Stimulated activated effector memory CD8-positive, alpha-beta T cell treated with anti-CD3 and anti-CD28 coated beads, Interleukin-12 subunit alpha, Interleukin-12 subunit beta, amount 100 ng/mL, for 72 hours (primary cell): ENCODE data around the gene DTX2.
"Not testable (repeated sequence)": the region's sequence is repeated elsewhere in the genome, so short reads cannot be mapped to it uniquely, and the experiment has no call there.

Source experiments
- ATAC-seq: fragments of 150-1000 bp; cut with Tn5 transposase; 2 replicates; pipeline ENCODE4 v1.10.0; 2021
- DNase-seq, 2 donors: peaks; one replicate each; pipeline ENCODE4 v3.0.0; 2021 to 2022; ENCODE audit warnings: low spot score in 2 of 2
- H3K27ac Mint-ChIP-seq: one replicate; pipeline ENCODE4 v1.8.0; 2022; ENCODE audit warnings: mild to moderate bottlenecking, mixed read lengths
- H3K36me3 Mint-ChIP-seq: one replicate; pipeline ENCODE4 v1.8.0; 2022; ENCODE audit warnings: mild to moderate bottlenecking, mixed read lengths
- H3K4me1 Mint-ChIP-seq: one replicate; pipeline ENCODE4 v1.8.0; 2022; ENCODE audit warnings: mixed read lengths
- H3K4me3 Mint-ChIP-seq: one replicate; pipeline ENCODE4 v1.8.0; 2022; ENCODE audit warnings: mild to moderate bottlenecking, mixed read lengths
- H3K9me3 Mint-ChIP-seq: one replicate; pipeline ENCODE4 v1.8.0; 2022; ENCODE audit warnings: mixed read lengths

DTX2 gene

GRCh38 chr7:76437873-76438272 lies 23.6 kb upstream of the DTX2 start:
- not testable (repeated sequence) for H3K27ac Mint-ChIP-seq, H3K4me3 Mint-ChIP-seq, H3K4me1 Mint-ChIP-seq, H3K9me3 Mint-ChIP-seq
- DNase-seq (peak in 1 of 2 donors; percentile 72), ATAC-seq (peak; percentile 68)
- peaks cover 14% of the 10 kb centered on the region for H3K36me3 Mint-ChIP-seq

- peaks cover 14% of the 10 kb centered on the region for H3K36me3 Mint-ChIP-seq
- not testable (repeated sequence) for H3K27ac Mint-ChIP-seq, H3K4me1 Mint-ChIP-seq, H3K4me3 Mint-ChIP-seq, H3K9me3 Mint-ChIP-seq, ATAC-seq, DNase-seq
Observed at GRCh38 chr7:76439120-76439888, 22.2 kb upstream of the DTX2 start.

DNA sequence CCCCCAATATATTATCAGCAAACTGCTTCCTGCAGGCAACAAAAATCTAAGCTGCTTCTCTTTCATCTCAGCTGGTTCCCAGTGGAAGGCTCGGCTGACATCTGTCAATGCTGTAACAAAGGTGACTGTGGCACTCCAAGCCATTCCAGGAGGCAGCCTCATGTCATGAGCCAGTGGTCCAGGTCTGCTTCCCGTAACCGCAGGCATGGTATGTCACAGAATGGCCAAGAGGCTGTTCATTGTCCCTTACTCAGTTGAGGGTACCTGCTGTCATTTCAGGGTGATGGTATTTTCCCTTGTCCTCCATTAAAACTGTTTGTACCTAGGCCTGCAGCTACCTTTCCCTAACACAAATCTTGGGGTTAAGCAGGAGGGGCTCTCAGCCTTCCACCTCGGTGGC lies 21.1 kb upstream of the DTX2 start:
- not testable (repeated sequence) for H3K4me1 Mint-ChIP-seq, ATAC-seq, H3K36me3 Mint-ChIP-seq, H3K4me3 Mint-ChIP-seq, H3K9me3 Mint-ChIP-seq, DNase-seq, H3K27ac Mint-ChIP-seq

GRCh38 chr7:76441792-76442191 lies 19.7 kb upstream of the DTX2 start:
- H3K9me3 Mint-ChIP-seq, DNase-seq, H3K4me1 Mint-ChIP-seq, H3K27ac Mint-ChIP-seq, H3K4me3 Mint-ChIP-seq, H3K36me3 Mint-ChIP-seq: not testable (repeated sequence)
- ATAC-seq = peak; percentile 71

DNA sequence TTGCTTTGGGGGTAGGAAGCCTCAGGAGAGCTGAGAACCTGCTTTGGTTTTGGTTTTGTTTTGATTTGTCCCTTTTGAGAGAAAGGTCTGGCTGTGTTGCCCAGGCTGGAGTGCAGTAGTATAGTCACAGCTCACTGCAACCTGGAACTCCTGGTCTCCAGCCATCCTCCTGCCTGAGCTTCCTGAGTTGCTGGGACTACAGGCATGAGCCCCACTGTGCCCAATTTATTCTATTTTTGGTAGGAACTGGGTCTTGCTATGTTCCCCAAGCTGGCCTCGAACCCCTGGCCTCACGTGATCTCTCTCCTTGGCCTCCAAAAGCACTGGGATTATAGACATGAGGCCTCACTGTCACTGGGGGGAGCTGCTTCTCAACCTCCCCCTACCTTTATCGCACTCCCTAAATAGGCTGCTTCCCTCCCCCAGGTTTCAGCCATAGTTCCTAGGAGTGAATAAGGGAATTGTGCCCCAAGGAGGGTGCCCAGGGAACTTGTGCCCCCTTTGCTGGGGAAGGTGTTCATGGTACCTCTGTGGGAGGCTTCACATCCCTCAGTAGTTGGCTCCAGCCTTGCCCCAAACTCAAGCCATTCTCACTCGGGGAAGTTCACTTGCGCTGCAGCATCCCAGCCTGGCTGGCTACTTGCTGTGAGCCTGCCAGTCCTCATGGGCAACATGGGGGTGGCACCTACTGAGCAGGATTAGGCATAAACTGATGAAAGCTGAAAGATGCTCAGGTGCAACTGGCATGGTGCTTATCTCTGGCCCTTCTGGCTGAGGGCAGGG lies 18.7 kb upstream of the DTX2 start:
- DNase-seq, H3K4me3 Mint-ChIP-seq, ATAC-seq, H3K9me3 Mint-ChIP-seq, H3K27ac Mint-ChIP-seq, H3K4me1 Mint-ChIP-seq, H3K36me3 Mint-ChIP-seq: not testable (repeated sequence)

GRCh38 chr7:76443846-76444245 lies 17.7 kb upstream of the DTX2 start:
- DNase-seq, H3K36me3 Mint-ChIP-seq, H3K4me3 Mint-ChIP-seq, H3K4me1 Mint-ChIP-seq, H3K27ac Mint-ChIP-seq, H3K9me3 Mint-ChIP-seq: not testable (repeated sequence)
- peak; percentile 58 for ATAC-seq

- DNase-seq, H3K4me1 Mint-ChIP-seq, H3K27ac Mint-ChIP-seq: not testable (repeated sequence)
Observed at GRCh38 chr7:76445577-76446008, 15.9 kb upstream of the DTX2 start.

GRCh38 chr7:76457017-76457416 lies 4.5 kb upstream of the DTX2 start:
- not testable (repeated sequence) for H3K4me1 Mint-ChIP-seq, H3K4me3 Mint-ChIP-seq, H3K9me3 Mint-ChIP-seq, DNase-seq, H3K27ac Mint-ChIP-seq, H3K36me3 Mint-ChIP-seq, ATAC-seq

More at GRCh38 chr7:76445577-76446008, 15.9 kb upstream of the DTX2 start:
- not testable (repeated sequence) for H3K4me3 Mint-ChIP-seq, H3K36me3 Mint-ChIP-seq, H3K9me3 Mint-ChIP-seq
- peak; percentile 87 for ATAC-seq

GRCh38 chr7:76458504-76458903 lies 3.0 kb upstream of the DTX2 start:
- not testable (repeated sequence) for ATAC-seq, H3K36me3 Mint-ChIP-seq, H3K4me3 Mint-ChIP-seq, H3K9me3 Mint-ChIP-seq, H3K27ac Mint-ChIP-seq, H3K4me1 Mint-ChIP-seq, DNase-seq

DNA sequence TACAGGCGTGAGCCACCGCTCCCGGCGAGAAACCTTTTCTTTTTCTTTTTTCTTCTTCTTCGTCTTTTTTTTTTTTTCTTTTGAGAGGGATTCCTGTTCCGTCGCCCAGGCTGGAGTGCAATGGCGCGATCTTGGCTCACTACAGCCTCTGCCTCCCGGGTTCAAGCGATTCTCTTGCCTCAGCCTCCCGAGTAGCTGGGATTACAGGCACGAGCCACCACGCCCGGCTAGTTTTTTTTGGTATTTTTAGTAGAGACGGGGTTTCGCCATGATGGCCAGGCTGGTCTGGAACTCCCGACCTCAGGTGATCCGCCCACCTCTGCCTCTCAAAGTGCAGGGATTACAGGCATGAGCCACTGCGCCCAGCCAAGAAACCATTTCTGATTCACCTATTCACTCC lies 742 bp upstream of the DTX2 start:
- H3K27ac Mint-ChIP-seq, H3K4me3 Mint-ChIP-seq, H3K36me3 Mint-ChIP-seq, H3K9me3 Mint-ChIP-seq, ATAC-seq, DNase-seq, H3K4me1 Mint-ChIP-seq: not testable (repeated sequence)

DNA sequence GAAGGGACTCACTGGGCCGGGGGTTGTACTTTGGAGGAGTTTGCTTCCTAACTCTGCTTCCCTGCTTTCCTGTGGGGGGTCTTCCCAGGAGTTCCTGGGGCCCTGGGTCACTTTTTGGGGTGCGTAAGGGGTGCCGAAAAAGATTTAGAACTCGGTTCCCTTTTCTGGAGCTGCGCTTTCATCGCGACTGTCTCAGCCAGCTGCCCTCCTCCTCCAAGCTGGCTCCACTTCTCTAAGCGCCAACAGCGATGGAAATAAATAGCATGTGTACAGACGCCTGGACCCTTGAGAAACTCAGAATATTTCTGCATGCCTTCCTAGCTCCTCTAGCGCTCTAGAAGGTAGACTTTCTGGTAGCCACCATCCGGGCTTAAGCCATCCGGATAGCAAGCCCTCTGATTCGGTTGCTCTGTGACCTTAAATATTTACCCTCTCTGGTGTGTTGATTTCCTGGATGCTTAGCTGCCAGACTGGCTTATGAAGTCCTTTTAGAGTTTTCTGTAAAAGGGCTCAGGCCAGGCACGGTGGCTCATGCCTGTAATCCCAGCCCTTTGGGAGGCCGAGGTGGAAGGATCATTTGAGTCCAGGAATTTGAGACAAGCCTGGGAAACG lies 868 bp downstream of the DTX2 start:
- not testable (repeated sequence) for ATAC-seq

DNA sequence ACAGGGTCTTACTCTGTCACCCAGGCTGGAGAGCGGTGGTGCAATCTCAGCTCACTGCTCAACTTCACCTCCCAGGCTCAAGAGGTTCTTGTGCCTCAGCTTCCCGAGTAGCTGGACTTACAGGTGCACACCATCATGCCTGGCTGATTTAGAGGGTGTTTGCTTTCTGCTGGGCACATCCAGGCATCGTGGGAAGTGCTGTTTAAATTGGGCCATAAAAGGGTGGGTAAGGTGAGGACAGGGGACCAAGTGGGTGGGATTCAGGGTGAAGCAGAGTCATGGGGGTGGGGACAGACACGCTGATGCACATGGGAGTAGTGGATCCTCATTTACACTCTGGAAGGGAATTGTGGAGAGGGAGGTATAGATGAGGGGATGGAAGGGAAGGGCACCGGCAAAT lies 3.5 kb downstream of the DTX2 start:
- H3K4me1 Mint-ChIP-seq, H3K4me3 Mint-ChIP-seq, H3K9me3 Mint-ChIP-seq: not testable (repeated sequence)

More for the DNA sequence above, 868 bp downstream of the DTX2 start:
- not testable (repeated sequence) for H3K9me3 Mint-ChIP-seq, H3K4me3 Mint-ChIP-seq, H3K27ac Mint-ChIP-seq, H3K4me1 Mint-ChIP-seq, DNase-seq, H3K36me3 Mint-ChIP-seq

DNA sequence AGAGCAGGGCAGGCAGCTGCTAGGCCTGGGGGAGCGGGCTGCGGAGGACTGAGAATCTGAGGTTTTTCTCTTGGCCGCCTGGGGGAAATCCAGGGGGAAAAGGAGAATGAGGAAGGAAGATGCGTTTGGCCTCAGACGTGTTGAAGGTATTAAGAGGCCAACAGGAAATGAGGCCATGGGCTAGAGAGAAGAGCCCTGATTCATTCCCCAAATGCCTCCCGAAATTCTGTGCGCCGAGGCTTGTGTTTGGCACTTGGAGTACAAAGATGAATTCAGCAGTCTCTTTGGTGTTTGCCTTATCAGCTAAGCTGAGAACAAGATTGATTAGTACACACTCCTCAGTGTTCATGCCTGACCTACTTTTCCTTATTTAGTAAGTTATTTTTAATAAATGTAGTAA lies 4.4 kb downstream of the DTX2 start:
- not testable (repeated sequence) for ATAC-seq, H3K9me3 Mint-ChIP-seq, H3K4me1 Mint-ChIP-seq, H3K4me3 Mint-ChIP-seq, H3K36me3 Mint-ChIP-seq, H3K27ac Mint-ChIP-seq, DNase-seq

More for the DNA sequence above, 3.5 kb downstream of the DTX2 start:
- not testable (repeated sequence) for H3K36me3 Mint-ChIP-seq, H3K27ac Mint-ChIP-seq, ATAC-seq, DNase-seq

- not testable (repeated sequence) for H3K36me3 Mint-ChIP-seq, H3K9me3 Mint-ChIP-seq, H3K27ac Mint-ChIP-seq, H3K4me1 Mint-ChIP-seq, H3K4me3 Mint-ChIP-seq, DNase-seq
- ATAC-seq = peak; percentile 31
Observed at GRCh38 chr7:76467743-76468404, 6.4 kb downstream of the DTX2 start.

DNA sequence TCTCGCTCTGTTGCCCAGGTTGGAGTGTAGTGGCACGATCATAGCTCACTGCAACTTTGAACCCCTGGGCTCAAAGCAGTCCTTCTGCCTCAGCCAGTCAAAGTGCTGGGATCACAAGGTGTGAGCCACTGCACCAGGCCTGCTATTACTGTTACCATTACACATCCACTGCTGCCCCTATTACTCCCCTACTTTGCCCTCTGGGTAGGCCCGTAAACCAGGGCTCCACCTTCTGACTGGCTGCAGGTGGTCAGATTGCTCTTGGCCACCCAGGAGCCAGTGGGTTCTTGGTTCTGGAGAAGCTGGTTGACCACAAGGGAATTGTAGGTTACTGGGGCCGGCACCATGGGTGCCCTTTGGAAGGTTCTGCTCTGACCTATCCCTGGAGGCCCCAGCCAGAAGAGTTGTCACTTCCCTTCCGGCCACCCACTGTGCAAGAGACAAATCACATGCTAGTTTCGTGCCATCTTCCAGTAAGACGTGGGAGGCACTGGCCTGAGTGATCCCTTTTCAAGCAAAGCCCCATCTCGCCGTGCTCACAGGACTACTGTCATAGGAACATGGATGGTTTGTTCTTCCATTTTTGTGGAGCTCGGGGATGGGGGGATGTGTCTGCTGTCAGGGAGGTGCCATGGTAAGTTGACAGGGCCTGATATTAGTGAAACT lies 10.2 kb downstream of the DTX2 start:
- ATAC-seq = not testable (repeated sequence)

More for the DNA sequence above, 10.2 kb downstream of the DTX2 start:
- not testable (repeated sequence) for H3K4me1 Mint-ChIP-seq, H3K4me3 Mint-ChIP-seq, H3K27ac Mint-ChIP-seq, DNase-seq, H3K9me3 Mint-ChIP-seq
- H3K36me3 Mint-ChIP-seq = peaks cover 16% of the 10 kb centered on the region
